SK-N-DZ (cell line): ENCODE data around the gene PHF14.
"Not testable (repeated sequence)": the region's sequence is repeated elsewhere in the genome, so short reads cannot be mapped to it uniquely, and the experiment has no call there.

Source experiments
- DNase-seq: peaks from one replicate; pipeline ENCODE4 v3.0.0-alpha.2; 2015; ENCODE audit warnings: low spot score

The PHF14 gene

DNA sequence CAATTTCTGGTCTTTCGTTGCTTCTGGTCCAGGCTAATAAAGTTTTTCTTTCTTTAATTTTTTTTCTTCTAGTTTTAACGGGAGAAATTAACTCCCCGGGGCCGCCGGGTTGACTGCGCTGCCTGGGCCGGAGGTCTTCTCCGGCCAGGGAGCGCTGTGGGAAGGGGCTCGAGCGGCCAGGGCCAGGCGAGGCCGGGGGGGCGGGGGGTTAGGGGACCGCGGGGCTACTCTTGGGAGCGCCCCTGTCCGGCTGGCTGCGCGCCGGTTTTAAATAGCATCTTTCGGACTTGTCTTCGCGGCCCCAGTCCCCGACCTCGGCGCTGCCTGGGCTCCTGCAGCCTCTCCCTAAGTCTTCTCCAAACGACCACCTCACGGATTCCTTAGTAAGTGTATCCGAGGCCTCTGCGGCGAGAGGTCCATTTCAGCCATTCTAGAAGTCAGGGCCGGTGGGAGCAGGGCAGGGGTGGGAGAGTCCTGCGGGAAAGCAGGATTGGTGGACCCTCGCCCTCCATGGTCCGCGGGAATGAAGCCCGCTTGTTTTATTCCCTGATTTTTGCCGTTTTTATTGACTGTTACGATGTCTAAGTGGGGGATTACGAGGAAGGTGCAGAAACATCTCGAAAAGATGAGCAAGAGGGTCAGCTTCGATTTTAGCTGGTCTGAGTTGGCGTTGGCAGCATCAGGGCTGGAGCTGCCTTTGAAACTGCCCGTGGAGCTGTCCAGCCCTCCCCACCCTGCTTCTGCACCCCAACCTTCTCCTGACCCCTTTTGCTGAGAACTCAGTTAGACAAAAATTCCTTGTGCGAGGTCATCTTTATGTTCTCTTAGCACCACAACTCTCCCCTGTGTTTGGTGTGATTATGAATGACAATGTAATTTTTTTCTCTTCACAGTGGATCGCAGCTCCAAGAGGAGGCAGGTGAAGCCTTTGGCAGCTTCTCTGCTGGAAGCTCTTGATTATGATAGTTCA, 555 bp downstream of the PHF14 start:
- DNase-seq, result peak; percentile 69

DNA sequence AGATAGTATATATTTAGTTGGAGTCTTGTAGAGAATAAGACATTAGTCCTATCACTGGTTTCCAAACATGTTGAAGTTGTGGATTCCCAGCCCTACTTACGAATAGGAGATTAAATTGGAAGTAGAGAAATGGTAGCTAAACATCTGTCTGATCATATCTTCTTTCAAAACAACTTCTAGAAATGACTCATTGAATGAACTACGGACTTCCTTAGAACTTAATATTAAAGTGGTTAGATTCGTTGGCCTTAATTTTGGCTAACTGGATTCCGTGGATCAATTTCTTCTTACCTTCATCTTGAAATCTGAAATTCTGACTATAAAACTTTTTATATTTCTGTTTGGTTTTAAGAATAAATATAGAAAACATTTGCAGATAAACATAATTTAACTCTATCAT, 3.4 kb downstream of the PHF14 start:
- DNase-seq, result no peak

DNA sequence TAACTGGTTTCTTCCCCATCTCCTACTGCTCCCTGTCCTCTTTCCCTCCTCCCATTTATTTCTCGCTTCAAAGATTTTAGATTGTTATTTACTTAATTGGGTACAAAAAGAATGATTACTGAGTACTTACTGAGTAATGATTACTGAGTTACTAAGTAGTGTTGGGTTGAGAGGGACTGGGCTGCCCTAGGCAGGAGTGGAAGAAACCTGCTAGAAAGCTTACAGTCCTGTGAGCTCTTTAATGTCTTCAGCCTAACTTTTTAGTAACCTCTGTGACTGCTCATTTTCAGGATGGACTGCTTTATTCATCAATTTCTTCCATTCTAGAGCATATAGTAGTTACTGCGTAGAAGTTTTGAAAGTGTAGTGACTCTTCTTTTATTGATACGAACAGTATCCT, 7.6 kb downstream of the PHF14 start:
- no peak for DNase-seq

DNA sequence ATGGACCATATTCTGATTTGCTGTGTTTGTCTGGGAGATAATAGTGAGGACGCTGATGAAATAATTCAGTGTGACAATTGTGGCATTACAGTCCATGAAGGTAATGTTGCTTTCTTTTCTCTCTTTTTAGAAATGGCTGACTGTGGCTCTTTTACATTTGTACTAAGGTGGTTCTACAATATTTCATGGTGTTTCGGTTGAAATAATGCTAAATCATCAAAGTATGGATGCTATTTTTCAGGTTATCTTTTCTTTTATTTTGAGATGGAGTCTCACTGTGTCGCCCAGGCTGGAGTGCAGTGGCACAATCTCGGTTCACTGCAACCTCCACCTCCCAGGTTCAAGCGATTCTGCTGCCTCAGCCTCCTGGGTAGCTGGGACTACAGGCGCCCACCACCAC, 17.1 kb downstream of the PHF14 start:
- DNase-seq, result not testable (repeated sequence)

DNA sequence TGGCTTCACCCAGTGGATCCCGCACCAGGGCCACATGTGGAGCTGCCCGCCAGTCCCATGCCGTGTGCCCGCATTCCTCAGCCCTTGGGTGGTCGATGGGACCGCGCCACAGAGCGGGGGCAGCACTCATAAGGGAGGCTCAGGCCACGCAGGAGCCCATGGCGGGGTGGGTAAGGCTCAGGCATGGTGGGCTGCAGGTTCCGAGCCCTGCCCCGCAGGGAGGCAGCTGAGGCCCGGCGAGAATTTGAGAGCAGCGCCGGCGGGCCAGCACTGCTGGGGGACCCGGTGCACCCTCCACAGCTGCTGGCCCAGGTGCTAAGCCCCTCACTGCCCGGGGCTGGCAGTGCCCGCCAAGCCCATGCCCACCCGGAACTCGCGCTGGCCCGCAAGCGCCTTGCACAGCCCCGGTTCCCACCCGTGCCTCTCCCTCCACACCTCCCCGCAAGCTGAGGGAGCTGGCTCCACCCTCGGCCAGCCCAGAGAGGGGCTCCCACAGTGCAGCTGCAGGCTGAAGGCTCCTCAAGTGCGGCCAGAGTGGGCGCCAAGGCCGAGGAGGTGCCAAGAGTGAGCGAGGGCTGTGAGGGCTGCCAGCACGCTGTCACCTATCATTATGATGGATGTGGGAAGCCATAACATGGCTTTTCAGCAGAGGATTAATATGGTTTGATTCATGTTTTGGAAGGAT, 22.0 kb downstream of the PHF14 start:
- not testable (repeated sequence) for DNase-seq

DNA sequence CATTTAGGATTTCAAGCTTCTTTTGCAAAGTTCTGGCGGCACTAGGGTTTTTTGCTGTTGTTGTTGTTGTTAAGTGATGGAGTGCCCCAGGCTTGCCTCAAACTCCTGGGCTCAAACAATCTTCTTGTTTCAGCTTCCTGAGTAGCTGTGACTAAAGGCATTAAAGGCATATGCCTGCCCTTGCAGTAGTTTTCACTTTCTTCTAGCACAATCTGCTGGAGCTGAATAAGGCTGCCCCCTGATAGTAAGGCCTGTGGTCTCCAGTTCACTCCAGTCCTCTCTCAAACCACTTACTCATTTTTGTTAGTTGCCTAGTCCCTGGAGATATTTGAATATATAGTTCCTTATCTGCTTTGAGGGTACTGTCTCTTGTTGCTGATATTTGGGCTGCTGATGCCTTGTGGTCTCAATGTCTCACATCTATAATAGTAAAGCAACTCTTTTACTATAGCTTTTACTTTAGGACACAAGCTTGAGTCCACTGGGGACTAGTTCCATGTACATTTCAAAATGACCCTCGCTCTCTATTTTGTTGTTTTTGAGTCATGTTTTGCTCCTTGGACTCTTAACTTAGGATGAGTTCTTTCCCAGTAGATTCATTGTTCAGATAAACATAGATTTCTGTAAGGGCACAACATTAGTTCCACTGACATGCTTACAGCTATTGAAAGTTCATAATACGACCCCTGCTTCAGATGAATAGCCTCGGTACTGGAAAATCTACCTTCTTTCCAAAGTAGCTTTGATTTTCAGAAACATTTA, 25.5 kb downstream of the PHF14 start:
- DNase-seq, result no peak

DNA sequence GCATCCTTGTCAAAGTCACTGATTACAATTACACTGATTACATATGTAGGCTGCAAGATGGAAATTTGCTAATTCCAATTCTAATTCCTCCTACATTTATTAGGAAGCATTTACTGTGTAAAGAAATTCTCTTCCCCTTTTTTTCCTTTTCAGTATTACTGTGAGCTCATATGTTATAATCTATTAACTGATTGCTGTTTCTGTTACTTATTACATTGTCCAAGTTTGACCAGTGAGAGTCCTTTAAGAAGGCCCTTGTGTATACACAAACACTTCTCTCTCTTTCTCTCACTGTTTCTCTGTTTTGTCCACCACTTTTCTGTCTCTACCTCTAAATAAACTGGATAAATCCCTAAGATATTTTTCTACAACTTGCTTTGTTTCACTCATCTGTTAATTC, 31.5 kb downstream of the PHF14 start:
- DNase-seq, result no peak

DNA sequence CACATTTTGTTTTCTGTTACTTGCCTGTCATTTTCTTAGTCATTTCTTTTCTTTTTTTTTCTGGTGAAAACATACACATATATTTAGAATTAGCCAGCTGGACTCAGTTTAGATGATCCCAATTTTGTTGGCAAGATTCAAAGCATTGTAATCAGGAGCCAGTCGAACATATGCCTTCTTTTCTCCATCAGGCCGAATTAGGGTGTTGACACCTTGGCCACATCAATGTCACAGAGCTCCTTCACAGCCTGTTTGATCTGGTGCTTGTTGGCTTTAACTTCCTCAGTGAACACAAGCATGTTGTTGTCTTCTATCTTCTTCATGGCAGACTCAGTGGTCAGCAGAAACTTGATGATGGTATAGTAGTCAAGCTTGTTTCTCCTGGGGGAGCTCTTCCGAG, 32.6 kb downstream of the PHF14 start:
- DNase-seq, result no peak

DNA sequence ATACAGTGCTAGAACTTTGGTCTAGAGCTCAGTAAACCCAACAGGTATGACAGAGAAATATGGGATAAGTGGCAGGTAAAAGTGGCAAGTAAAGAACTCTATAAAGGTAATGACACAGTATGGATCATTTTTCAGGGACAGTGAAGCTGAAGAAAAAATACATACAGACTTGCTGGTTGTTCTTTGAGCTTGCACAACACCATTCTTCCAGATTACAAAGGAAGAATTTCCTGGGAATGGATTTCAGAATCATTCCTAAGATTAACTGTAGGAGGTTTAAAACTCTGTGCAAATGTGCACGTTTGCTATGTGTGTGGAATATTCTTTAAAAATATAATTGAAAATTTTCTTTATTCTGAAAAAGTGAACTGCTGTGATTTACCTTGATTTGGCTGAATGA, 36.0 kb downstream of the PHF14 start:
- DNase-seq, result no peak

DNA sequence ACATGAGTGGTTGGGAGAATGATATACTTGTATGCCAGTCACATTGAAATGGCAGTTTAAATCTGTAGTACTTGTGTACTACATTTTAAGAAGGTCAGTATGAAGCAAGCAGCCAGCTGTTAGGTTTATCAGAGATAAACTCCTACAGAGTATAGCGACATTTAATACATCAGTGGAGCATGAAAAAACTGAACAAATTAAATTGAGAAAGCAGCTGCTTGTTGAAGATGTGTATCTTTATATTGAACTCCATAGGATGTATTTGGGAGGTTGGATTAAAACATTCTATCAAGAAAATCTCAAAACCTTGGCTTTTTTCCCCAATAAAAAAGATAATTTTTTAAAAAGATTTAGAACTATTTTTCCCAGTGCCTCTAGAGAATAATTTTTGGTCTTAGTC, 47.8 kb downstream of the PHF14 start:
- peak; percentile 8 for DNase-seq

DNA sequence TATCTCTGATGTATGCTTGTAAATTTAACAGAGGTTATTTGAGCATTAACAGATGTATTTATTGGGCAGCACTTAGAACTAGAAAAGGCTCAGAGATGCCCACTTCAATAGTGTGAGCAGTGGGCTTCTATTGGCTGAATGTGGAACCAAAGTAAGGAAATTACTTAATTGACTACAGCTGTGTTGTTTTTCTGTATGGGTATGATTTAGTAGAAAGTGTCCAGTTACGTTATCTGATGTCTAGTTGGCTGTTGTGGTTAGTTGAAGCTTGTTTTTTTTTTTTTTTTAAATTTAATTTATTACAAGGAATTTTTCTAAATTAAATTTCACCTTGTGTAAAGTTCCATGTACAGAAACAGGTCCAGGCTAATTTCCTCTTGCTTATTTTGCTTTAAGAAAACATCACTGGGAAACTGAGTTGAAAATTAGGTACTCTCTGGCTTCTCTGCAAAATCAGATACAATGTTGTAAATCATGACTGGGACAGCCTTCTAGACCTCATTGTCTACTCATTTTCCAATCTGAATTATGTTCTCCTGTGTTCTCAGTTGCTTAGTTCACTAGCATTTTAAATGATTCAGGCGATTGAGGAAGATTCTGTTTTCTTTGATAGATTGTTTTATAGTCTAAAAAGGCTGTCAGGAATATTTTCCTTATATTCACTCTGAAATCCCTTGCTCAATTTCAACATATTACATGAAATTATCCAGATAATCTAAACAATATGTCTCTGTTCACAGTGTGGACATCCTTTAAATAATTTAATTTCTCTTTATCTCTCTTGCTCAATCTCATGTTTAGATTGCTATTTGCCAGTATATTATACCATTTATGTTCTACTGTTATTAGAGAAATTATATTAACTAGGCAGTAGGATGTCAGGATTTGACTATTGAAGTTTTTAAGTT, 53.0 kb downstream of the PHF14 start:
- peak; percentile 93 for DNase-seq

DNA sequence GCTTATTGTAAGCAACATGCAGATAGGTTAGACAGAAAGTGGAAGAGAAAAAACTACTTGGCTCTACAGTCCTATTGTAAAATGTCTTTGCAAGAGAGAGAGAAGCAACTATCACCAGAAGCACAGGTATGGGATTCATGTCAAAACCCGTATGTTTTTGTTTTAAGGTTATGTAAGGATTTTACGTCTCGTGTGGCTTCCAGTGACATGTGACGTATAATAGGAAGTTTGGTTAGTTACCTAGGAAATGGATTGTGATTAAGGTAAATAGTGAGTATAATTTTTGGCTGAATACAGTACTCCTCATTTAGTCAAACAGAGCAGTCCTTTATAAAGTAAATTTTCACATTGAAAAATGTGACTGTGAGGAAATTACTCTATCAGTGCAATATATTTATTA, 62.0 kb downstream of the PHF14 start:
- DNase-seq, result no peak

DNA sequence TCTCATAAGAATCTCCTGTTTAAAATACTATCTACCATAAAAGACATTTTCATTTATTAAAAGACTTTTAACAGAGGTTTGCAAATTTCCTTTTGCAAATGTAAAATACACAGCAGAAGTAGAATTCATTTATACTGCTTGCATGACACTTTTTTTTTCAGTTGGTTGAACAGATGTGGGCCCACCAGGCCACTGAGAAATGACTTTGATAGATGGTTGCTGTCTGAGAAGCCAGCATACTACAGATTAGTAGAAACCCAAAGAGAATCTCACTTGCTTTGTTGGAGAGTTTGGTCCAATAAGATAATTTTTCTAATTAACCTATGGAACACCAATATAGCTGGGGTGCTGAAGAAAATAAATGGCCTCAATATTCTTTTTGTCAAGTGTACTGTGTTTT, 66.3 kb downstream of the PHF14 start:
- DNase-seq, result no peak

DNA sequence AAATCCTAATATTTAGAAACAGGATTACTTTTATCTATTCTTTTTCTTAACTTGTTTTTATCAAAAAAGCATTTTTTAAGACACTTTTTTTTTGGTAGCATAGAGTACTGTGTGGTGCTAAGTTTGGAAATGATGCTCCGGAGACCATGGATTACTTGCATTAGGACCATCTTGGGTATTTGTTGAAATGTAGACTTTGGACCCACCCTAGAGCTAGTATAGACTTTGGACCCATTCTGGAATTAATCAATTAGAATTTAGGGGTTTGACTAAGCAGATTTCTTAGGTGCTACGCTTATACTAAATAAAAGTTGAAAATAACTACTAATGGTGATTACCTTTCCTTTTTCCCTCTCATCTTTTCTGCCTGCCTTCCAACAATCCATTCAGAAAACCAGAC, 80.4 kb downstream of the PHF14 start:
- DNase-seq, result no peak

DNA sequence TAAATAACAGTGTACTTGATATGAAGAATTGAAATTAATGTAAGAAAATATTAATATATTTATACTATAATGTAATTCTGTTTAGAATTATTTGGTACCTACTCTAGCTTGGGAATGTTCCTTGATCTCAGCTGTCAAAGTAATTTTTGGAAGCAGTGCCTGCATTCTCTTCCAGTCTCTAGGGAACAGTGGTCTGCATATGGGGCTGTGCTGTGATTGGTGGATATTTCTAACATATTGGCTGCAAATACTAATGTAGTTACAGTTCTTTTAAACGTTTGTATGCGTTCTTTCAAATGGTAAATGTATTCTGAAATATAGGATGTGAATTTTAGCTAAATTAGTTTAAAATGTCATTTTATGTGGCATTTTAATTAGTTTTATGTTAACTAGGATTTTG, 87.2 kb downstream of the PHF14 start:
- DNase-seq, result no peak

DNA sequence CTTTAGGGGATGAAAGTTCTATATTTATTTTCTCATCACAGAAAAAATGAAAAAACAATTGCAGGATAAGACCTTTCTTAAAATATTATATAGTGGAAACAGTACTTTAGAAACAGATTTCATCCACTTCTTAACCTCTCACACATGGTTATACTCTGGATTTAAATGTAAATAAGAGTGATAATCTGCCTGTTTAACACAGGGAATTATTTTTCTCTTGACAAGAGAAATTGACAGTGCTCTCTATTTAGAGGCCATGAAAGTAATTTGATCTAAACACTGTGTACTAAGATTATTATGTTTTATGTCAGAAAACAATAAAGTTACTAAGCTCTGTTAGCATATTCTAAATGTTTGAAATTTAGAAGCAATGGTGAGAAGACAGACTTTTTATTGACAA, 88.4 kb downstream of the PHF14 start:
- DNase-seq, result no peak

DNA sequence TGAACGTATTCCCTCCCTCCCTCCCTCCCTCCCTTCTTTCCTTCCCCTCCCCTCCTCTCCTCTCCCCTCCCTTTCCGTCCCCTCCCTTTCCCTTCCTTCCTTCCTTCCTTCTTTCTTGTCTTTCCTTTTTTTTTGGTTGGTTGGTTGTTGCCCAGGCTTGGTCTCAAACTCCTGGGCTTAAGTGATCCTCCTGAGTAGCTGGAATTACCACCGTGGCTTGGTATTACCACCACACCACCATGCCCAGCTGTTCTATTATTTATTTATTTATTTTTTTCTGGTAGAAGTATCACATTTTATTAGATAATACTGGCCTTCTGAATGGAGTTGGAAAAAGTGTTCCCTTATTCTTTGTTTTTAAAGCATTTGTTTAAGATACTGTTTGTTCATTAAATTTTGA, 95.9 kb downstream of the PHF14 start:
- no peak for DNase-seq

DNA sequence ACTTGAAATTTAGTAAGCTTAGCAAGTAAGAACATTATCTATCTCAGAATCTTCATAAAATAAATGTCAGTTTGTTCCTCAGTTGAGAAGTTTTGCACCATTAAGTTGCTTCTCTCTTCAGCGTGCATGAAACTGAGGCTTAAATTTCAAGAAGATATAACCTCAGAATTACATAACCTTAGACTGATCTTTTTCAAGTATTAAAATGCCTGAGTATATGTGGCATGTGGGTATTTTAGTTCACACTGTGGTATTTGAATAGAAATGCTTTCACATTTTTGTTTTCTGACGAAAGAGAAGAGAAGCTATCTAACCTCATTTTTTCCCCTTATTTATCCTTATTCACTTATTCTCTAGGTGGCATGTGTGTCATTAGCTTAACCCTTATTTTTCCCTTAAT, 104.1 kb downstream of the PHF14 start:
- no peak for DNase-seq

DNA sequence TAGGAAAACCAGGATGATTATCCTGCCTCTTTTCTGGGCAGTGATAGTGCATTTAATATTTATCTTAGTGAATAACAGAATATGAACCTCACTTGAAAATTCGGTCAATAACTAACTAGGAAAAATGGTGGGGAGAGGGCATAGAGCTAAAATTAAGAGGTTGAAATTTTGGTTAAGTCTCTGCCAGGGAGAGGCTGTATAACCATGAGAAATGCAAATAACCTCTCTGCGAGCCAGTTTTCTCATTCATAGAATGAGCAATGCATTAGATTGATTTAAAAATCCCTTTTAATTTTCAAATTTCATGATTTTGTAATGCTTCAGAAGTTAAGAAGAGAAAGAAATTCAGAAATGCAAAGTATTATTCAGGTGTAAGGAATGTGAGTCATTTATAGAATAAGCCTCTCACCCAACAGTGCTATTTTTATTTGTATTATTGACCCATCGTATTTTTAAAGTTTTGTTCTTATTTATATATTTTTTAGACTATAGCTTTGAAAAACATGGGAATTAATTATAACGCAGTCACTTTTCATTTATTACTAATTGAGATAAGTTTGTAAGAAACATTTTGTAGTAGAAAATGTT, 104.7 kb downstream of the PHF14 start:
- no peak for DNase-seq

DNA sequence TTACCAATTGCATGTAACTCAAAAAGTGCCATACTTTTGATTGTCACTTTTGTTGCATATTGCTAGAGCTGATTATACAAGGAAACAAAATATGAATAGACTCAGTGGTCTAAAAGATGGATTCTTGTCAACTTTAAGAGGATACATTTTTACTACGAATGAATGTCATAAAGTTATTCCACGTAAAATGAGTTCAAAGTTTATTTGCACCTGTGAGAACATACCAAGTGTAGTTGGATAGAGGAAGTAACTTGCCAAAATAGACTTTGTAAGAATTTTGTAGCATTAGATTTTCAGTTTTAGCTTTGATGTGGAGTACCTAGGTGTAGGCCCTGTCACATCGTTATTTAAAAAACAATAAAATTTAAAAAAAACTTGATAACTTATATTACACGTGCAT, 106.2 kb downstream of the PHF14 start:
- no peak for DNase-seq

DNA sequence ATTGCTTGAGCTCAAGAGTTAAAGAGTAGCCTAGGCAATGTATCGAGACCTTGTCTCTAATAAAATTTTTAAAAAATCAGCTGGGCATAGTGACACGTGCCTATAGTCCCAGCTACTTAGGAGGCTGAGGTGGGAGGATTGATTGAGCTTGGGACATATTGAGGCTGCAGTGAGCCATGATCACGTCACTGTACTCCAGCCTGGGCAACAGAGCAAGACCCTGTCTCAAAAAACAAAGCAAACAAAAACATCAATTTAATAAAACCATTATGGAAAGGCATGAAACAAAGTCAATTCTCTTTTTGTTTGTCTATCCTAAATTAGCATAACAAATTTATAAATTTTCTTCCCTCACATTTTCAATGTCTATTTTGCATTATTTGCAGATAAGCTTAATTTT, 108.4 kb downstream of the PHF14 start:
- no peak for DNase-seq
